ENCODE results near the gene ASIC5.

The ASIC5 gene

GRCh38 chr4:155891058-155891457 lies 25.0 kb upstream of the ASIC5 start:
- TF ChIP-seq CTCF (IDR thresholded peaks at IDR 0.05; ENCODE audit: control extremely low read depth, extremely low read depth, low read depth, missing control alignments) = no peak
- POLR2A ChIA-PET = no interaction called here
- CTCF ChIA-PET = no interaction called here

GRCh38 chr4:155889946-155890345 lies 23.9 kb upstream of the ASIC5 start:
- ChIA-PET POLR2A (no interaction called here), CTCF (interaction anchor here (1.1 to 1.8 kb wide), 2 partner anchors 9 to 12 kb away, joined by 3 to 5 read pairs; no protein-coding TSS in a partner anchor)
- TF ChIP-seq CTCF (IDR thresholded peaks at IDR 0.05; ENCODE audit: control extremely low read depth, extremely low read depth, low read depth, missing control alignments) = no peak
- no peak for DNase-seq (ENCODE audit: extremely low spot score)

More at GRCh38 chr4:155891058-155891457, 25.0 kb upstream of the ASIC5 start:
- no peak for DNase-seq (ENCODE audit: extremely low spot score)

GRCh38 chr4:155889031-155889793 lies 23.1 kb upstream of the ASIC5 start:
- CTCF ChIA-PET = interaction anchor here (1.2 to 1.8 kb wide), 2 partner anchors 12 to 14 kb away, joined by 3 read pairs; no protein-coding TSS in a partner anchor
- POLR2A ChIA-PET = no interaction called here
- DNase-seq (ENCODE audit: extremely low spot score) = no peak
- TF ChIP-seq CTCF (IDR thresholded peaks at IDR 0.05; ENCODE audit: control extremely low read depth, extremely low read depth, low read depth, missing control alignments) = no peak

- no peak for DNase-seq (ENCODE audit: extremely low spot score)
- CTCF ChIA-PET = interaction anchor here (1.1 kb wide), 1 partner anchor 13 kb away, joined by 3 read pairs; no protein-coding TSS in a partner anchor
- no peak for TF ChIP-seq CTCF (IDR thresholded peaks at IDR 0.05; ENCODE audit: control extremely low read depth, extremely low read depth, low read depth, missing control alignments)
- POLR2A ChIA-PET = no interaction called here
These were observed 21.9 kb upstream of the ASIC5 start for GRCh38 chr4:155887847-155888570.

- TF ChIP-seq CTCF (IDR thresholded peaks at IDR 0.05; ENCODE audit: control extremely low read depth, extremely low read depth, low read depth, missing control alignments) = no peak
- no peak for DNase-seq (ENCODE audit: extremely low spot score)
- POLR2A ChIA-PET = no interaction called here
- CTCF ChIA-PET = interaction anchor here (1.0 to 1.1 kb wide), 2 partner anchors 12 to 17 kb away, joined by 3 read pairs; no protein-coding TSS in a partner anchor
These were observed 21.0 kb upstream of the ASIC5 start for GRCh38 chr4:155887045-155887444.

GRCh38 chr4:155885666-155886065 lies 19.6 kb upstream of the ASIC5 start:
- ChIA-PET CTCF (no interaction called here), POLR2A (no interaction called here)
- no peak for TF ChIP-seq CTCF (IDR thresholded peaks at IDR 0.05; ENCODE audit: control extremely low read depth, extremely low read depth, low read depth, missing control alignments)
- DNase-seq (ENCODE audit: extremely low spot score) = no peak
